Memory B cell (primary cell): ENCODE data around the gene DGKG.

ENCODE experiments used
- ATAC-seq: fragments of 150-1000 bp; cut with Tn5 transposase; 2 replicates; pipeline ENCODE4 v1.10.0; 2021; ENCODE audit warnings: low read depth, mild to moderate bottlenecking, moderate library complexity
- DNase-seq, 2 donors: peaks; one replicate each; pipeline ENCODE4 v3.0.0; 2022; ENCODE audit warnings: low spot score in 2 of 2
- H3K27ac Mint-ChIP-seq: one replicate; pipeline ENCODE4 v1.8.0; 2022; ENCODE audit warnings: mild to moderate bottlenecking, moderate library complexity, mixed read lengths
- H3K27me3 Mint-ChIP-seq: one replicate; pipeline ENCODE4 v1.8.0; 2022; ENCODE audit warnings: mixed read lengths
- H3K36me3 Mint-ChIP-seq: one replicate; pipeline ENCODE4 v1.8.0; 2022; ENCODE audit warnings: mild to moderate bottlenecking, mixed read lengths
- H3K4me1 Mint-ChIP-seq: one replicate; pipeline ENCODE4 v1.8.0; 2022; ENCODE audit warnings: mixed read lengths
- H3K4me3 Mint-ChIP-seq: one replicate; pipeline ENCODE4 v1.8.0; 2022; ENCODE audit warnings: mild to moderate bottlenecking, moderate library complexity, mixed read lengths
- H3K9me3 Mint-ChIP-seq: one replicate; pipeline ENCODE4 v1.8.0; 2022; ENCODE audit warnings: mixed read lengths

The DGKG gene

DNA sequence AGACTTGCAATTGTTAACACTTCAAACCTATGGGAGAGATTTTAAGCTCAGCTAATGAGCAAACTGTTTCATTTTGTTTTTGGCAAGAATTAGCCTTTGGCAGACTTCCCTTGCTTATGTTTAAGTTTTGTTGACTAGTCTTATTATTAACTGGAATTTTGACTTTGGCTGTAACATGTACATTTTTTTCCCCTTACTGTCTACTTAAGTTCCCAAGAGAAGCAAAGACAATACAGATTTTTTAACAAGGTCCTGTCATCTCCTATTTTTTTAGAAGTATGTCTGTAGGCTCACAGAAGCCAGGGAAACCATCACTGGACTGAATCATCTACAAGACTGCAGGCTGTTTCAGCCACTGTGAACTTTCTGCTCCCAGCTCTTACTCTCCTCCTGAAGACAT is 74.3 kb downstream of the DGKG start:
- no peak overlapping the region for H3K4me3 Mint-ChIP-seq
- no peak for DNase-seq
- no peaks in the 10 kb centered on the region for H3K27me3 Mint-ChIP-seq
- H3K27ac Mint-ChIP-seq = no peak overlapping the region
- H3K9me3 Mint-ChIP-seq = peaks cover 3% of the 10 kb centered on the region
- no peaks in the 10 kb centered on the region for H3K4me1 Mint-ChIP-seq
- H3K36me3 Mint-ChIP-seq = peaks cover 25% of the 10 kb centered on the region
- no peak for ATAC-seq

DNA sequence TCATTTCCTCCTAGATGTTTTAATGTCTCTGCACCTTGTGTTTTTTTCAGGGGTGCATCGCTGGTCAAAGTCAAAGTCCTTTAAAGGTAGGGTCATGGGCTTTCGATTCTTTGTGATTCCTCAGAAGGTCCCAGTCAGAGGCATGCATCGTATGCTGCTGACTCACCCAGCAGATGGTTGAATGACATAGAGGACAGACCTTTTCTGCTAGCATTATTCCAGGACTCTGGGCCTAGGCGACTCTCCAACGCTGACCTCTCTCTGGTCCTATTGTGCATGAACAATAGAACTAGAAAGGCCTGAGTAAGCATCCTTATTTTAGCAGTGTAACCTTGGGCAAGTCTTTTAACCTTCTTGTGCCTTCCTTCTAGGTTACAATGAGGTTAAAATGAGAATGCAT is 75.9 kb downstream of the DGKG start:
- Mint-ChIP-seq H3K36me3 (peaks cover 22% of the 10 kb centered on the region), H3K9me3 (peaks cover 3% of the 10 kb centered on the region), H3K27me3 (no peaks in the 10 kb centered on the region), H3K27ac (no peak overlapping the region), H3K4me3 (no peak overlapping the region), H3K4me1 (peaks cover 2% of the 10 kb centered on the region)
- ATAC-seq (no peak), DNase-seq (no peak)

DNA sequence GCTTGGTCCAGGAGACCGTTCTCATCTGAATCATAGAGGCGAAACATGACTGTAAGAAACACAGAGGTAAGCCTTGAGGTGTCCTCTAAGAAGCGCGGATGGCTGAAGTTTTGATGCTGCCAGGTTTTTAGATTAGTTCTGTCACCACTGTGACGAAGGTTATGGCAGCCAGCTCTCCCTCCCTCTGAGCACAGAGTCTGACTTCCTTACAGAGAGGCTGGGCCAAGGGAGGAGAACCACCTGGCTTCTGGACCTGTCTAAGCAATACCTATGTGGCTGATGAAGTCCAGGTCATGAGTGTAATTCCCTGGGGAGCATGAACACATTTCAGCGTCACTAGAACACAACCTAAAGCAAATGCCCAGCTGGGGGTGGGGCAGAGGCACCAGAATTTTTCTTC is 77.4 kb downstream of the DGKG start:
- DNase-seq (no peak), ATAC-seq (no peak)
- H3K4me3 Mint-ChIP-seq = no peak overlapping the region
- H3K27ac Mint-ChIP-seq = no peak overlapping the region
- H3K36me3 Mint-ChIP-seq = peaks cover 21% of the 10 kb centered on the region
- H3K9me3 Mint-ChIP-seq = peaks cover 3% of the 10 kb centered on the region
- peaks cover 15% of the 10 kb centered on the region for H3K4me1 Mint-ChIP-seq
- no peaks in the 10 kb centered on the region for H3K27me3 Mint-ChIP-seq

DNA sequence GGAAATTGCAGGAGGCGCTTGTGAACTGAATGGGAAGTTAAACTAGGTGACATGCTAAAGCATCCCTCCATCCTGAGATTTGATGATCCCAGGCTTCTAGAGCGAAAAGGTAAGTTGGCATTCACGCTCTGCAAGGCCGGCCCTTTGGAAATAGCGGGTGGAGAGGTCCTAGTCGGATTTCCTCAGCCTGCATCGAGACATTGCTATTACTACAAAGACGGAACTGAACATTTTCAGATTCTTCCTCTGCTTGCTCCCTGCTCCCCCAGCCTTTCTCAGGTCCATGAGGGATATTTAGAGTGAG is 77.7 kb downstream of the DGKG start:
- H3K36me3 Mint-ChIP-seq = peaks cover 20% of the 10 kb centered on the region
- no peak overlapping the region for H3K4me3 Mint-ChIP-seq

DNA sequence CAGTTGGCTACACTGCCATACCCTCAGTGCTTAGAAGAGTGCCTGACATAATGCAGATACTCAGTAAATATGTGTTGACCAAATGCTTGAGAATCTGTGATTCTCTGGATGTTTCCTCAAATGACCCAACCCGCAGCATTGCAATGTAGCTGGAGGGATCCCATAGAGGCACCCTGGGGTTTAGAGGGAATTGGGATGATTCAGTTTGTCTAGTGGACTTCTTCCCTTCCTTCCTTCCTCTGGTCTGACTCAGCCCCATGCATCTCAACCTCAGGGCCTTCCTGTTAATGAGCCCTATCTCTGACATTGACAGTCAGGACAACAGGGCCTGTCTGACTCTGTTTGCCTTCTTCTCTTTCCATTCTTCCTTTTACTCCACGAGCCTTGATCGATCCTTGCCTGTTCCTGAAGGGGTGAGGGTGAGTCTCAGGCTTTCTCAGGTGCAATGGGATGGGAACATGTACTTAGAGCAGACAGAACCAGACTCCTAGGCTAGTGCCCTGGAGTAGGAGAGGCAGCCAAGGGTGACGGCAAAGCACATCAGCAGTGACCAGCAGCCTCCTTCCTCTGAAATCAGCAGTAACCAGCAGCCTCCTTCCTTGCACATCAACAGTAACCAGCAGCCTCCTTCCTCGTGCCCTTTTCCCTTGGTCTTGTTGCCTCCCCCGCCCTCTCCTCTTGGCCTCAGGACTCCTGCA is 78.2 kb downstream of the DGKG start:
- no peaks in the 10 kb centered on the region for H3K27me3 Mint-ChIP-seq
- no peak overlapping the region for H3K4me3 Mint-ChIP-seq
- peaks cover 3% of the 10 kb centered on the region for H3K9me3 Mint-ChIP-seq
- H3K27ac Mint-ChIP-seq = no peak overlapping the region
- peaks cover 16% of the 10 kb centered on the region for H3K4me1 Mint-ChIP-seq
- H3K36me3 Mint-ChIP-seq = peaks cover 24% of the 10 kb centered on the region
- ATAC-seq (no peak), DNase-seq (no peak)

More for the DNA sequence above, 77.7 kb downstream of the DGKG start:
- ATAC-seq (no peak), DNase-seq (no peak)
- H3K9me3 Mint-ChIP-seq = peaks cover 3% of the 10 kb centered on the region
- no peaks in the 10 kb centered on the region for H3K27me3 Mint-ChIP-seq
- H3K27ac Mint-ChIP-seq = no peak overlapping the region
- peaks cover 16% of the 10 kb centered on the region for H3K4me1 Mint-ChIP-seq

DNA sequence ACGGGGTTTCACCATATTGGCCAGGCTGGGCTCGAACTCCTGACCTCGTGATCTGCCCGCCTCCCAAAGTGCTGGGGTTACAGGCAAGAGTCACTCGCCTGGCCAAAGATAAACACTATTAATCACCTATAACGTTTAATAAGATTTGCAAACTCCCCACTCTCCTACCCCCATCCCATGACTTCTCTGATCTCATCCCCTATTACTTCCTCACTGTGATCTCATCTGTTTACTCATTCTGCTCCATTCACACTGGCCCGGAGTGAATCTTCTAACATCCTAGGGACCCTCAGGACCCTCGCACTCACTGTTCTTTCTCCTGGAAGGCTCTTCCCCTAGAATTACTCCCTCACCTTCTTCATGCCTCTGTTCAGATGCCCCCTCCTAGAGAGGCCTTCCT is 78.9 kb downstream of the DGKG start:
- Mint-ChIP-seq H3K9me3 (peaks cover 3% of the 10 kb centered on the region), H3K4me3 (no peak overlapping the region), H3K36me3 (peaks cover 27% of the 10 kb centered on the region), H3K27me3 (no peaks in the 10 kb centered on the region), H3K27ac (no peak overlapping the region), H3K4me1 (peaks cover 17% of the 10 kb centered on the region)
- no peak for DNase-seq
- no peak for ATAC-seq

DNA sequence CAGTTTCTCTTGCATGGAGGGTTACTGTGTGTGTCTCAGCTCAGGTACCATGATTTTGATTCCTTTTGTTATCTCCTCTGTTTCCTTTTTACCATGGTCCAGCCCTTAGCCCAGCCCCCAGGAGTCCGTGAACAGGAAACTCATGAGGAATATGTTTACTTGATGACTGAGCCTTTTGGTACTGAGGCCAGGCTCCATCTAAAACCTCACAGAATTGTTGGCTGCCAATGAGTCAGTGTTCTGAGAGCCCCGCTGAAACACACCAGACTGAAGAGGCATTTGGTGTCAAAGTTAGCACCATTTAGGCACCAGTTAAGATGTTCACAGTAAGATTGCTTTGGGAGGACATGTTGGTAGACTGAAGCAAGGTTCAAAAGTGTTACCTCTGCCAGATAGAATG is 80.9 kb downstream of the DGKG start:
- H3K27me3 Mint-ChIP-seq = no peaks in the 10 kb centered on the region
- H3K9me3 Mint-ChIP-seq = peaks cover 3% of the 10 kb centered on the region
- ATAC-seq (peak; percentile 35), DNase-seq (no peak)
- peak overlapping the region; percentile 48 for H3K4me3 Mint-ChIP-seq
- peaks cover 30% of the 10 kb centered on the region for H3K36me3 Mint-ChIP-seq
- H3K27ac Mint-ChIP-seq = peak overlapping the region; percentile 87
- H3K4me1 Mint-ChIP-seq = peaks cover 17% of the 10 kb centered on the region

DNA sequence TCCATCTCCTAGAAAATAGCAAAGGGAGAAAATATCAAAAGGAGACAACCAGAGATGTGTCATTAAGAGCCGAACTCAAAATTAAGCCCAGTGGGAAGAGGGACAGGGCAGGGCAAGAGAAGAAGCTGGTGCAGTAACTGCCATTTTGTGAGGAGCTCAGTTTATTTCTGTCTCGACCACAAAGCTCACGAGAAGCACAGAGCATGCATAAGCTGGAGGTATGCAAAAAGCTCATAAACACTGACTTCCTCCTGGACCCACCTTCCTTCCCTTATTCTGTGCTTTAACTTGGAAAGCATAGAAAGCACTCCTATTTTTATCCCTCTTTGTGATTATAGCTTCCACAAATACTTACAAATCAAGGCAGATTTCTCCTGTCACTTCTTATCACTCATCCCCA is 81.3 kb downstream of the DGKG start:
- Mint-ChIP-seq H3K4me1 (peaks cover 17% of the 10 kb centered on the region), H3K9me3 (peaks cover 3% of the 10 kb centered on the region), H3K27ac (peak overlapping the region; percentile 87), H3K27me3 (no peaks in the 10 kb centered on the region), H3K4me3 (peak overlapping the region; percentile 48), H3K36me3 (peaks cover 27% of the 10 kb centered on the region)
- DNase-seq = no peak
- ATAC-seq = peak; percentile 79

DNA sequence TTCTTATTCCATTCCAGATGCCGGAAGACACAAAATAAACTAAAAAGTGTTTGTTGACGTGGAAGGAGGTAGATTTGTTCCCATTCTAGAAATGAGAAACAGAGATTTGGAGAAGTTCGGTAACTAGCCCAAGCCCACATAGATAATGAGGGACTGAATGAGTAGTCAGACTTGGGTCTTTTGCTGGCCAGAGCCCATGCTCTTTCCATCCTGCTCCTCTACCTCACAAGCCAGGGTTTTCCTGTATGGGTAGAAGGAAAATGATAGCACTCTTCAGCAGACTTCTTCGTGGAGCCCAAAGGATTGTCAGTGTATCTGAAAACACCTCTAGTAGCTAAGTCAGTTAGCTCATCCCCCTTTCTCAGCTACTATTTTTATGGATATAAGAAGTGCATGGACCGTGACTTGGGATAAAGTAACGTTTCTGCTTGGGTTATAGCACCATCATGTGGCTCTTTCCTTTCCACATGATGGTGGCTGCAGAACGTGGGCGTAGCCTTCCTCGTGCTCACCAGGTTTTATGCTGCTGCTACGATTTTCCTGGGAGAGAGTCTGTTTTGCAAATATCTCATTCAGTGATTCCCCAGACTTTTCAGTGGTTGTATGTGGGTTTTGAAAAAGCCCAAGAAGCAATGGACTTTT is 84.6 kb downstream of the DGKG start:
- Mint-ChIP-seq H3K9me3 (no peaks in the 10 kb centered on the region), H3K27ac (no peak overlapping the region), H3K27me3 (no peaks in the 10 kb centered on the region), H3K4me3 (no peak overlapping the region), H3K36me3 (peaks cover 20% of the 10 kb centered on the region), H3K4me1 (peaks cover 17% of the 10 kb centered on the region)
- DNase-seq (no peak), ATAC-seq (no peak)

DNA sequence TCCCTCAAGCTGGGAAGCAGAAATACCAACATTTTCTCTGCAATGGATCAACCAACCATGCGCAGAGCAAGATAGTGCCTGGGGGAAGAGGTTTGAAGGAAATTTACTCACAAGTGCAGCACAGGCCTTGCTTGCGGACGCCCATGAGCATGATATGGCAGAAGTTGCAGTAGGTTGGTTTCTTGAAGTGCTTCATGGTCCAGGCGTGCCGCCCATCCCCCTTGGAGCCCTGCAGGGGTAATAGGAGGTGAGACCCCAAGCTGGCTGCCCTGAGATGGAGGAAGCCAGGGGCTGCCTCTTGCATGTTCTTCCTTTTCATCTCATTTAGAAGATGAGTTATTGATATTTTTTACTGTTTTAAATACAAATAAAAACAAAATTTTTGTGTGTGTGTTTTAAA is 86.6 kb downstream of the DGKG start:
- Mint-ChIP-seq H3K4me1 (peaks cover 8% of the 10 kb centered on the region), H3K9me3 (no peaks in the 10 kb centered on the region), H3K4me3 (no peak overlapping the region), H3K27ac (no peak overlapping the region), H3K27me3 (no peaks in the 10 kb centered on the region), H3K36me3 (peaks cover 20% of the 10 kb centered on the region)
- no peak for ATAC-seq
- DNase-seq = no peak

DNA sequence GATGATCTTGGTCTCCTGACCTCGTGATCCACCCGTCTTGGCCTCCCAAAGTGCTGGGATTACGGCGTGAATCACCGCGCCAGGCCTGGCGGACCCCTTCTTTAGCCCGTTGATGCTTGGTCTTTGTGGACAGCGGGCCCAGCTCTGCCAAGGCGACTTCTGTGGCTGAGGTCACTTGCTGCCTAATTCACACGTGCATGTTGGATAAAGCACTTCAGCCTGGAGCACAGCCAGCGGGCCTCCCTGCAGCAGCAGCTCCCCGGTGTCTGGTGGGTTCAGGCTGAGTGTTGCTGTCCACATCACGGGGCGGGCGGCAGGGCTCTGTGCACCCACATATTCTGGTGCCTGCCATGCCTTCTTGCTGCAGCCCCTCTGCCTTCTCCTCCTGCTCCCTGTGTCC is 88.4 kb downstream of the DGKG start:
- H3K9me3 Mint-ChIP-seq = no peaks in the 10 kb centered on the region
- no peak overlapping the region for H3K4me3 Mint-ChIP-seq
- peaks cover 2% of the 10 kb centered on the region for H3K4me1 Mint-ChIP-seq
- ATAC-seq = no peak
- H3K36me3 Mint-ChIP-seq = peaks cover 10% of the 10 kb centered on the region
- DNase-seq = no peak
- no peak overlapping the region for H3K27ac Mint-ChIP-seq
- H3K27me3 Mint-ChIP-seq = no peaks in the 10 kb centered on the region

DNA sequence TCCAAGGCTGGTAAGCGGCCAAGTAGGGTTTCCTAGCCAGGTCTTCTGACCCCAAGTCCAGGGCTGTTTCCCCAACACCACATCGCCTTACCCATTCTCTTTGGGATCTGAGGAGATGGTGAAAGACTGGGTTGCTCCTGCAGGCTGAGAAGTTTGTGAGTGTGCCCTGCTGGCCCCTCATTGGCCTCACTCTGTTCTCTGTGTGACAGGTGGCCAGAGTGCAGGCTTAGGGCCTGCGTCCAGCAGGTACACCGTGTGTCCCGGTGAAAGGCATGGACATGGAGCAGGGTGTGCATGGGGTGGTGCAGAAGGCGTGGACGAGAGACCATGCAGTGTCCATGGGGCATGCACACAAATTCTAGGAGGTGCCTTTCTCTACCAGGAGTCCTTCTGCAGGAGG is 91.3 kb downstream of the DGKG start:
- no peaks in the 10 kb centered on the region for H3K4me1 Mint-ChIP-seq
- ATAC-seq = no peak
- no peaks in the 10 kb centered on the region for H3K27me3 Mint-ChIP-seq
- H3K9me3 Mint-ChIP-seq = no peaks in the 10 kb centered on the region
- no peak overlapping the region for H3K4me3 Mint-ChIP-seq
- DNase-seq = no peak
- H3K27ac Mint-ChIP-seq = no peak overlapping the region
- peaks cover 4% of the 10 kb centered on the region for H3K36me3 Mint-ChIP-seq

DNA sequence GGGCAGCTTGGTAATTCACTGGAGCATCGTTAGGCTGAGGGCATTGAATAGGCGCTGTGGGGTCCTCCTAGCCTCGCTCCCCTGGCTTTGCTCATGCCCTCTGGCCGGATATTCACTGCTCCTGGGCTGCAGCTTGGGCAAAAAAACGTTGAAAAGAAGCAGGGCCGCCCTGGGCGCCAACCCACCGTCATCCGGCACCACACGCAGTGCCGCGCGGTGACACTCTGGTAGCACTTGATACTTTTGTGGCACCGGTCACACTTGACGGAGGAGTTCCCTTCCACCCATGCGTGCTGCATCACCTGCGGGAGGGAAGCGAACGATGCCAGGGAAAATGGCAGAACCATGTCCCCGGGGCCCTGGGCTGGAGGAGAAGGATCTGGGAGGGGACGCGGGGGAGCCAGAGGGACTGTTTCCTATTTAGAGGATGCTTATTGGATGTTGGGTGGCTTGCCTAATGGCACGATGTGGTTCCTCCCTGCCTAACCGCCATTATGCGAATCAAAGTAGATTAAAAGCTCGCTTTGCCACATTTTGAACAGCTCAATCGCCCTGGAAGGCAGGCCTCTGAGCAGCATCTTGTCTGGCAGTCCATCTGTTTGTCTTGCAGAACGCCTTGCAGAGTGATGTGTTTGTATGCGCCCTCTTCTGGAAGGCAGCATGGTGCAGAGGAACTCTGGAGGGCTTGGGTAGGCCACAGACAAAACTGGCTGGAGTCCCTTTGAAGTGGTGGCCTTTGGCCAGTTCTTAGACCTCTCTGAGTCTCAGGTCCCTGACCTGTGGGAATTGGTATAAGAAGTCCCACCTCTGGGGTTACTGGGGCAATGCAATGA is 93.2 kb downstream of the DGKG start:
- peaks cover 3% of the 10 kb centered on the region for H3K36me3 Mint-ChIP-seq
- H3K9me3 Mint-ChIP-seq = no peaks in the 10 kb centered on the region
- no peak overlapping the region for H3K27ac Mint-ChIP-seq
- DNase-seq = no peak
- no peaks in the 10 kb centered on the region for H3K27me3 Mint-ChIP-seq
- ATAC-seq = no peak
- no peak overlapping the region for H3K4me3 Mint-ChIP-seq
- no peaks in the 10 kb centered on the region for H3K4me1 Mint-ChIP-seq

DNA sequence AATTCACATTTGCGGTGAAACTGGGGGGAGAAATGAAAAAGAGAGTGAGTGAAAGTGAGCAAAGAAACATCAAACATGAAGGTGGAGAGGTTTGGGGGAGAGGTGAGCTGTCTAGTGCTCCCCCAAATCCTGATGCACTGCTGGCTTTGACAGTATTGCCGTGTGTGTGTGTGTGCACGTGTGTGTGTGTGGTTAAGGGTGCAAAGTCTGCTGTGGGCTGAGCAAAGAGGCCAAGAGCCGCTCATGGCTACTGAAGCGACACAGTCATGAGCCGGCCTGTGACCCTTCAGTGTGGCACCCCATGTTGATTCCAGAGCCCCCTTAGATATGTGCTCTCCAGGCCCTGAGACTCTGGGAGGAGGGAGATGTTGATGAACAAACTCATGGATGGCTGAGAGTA is 94.3 kb downstream of the DGKG start:
- no peaks in the 10 kb centered on the region for H3K27me3 Mint-ChIP-seq
- no peak overlapping the region for H3K4me3 Mint-ChIP-seq
- H3K9me3 Mint-ChIP-seq = no peaks in the 10 kb centered on the region
- H3K4me1 Mint-ChIP-seq = no peaks in the 10 kb centered on the region
- DNase-seq = no peak
- ATAC-seq = no peak
- H3K27ac Mint-ChIP-seq = no peak overlapping the region
- H3K36me3 Mint-ChIP-seq = peaks cover 2% of the 10 kb centered on the region
